ENCODE data around the gene AMIGO1.

Gene AMIGO1

DNA sequence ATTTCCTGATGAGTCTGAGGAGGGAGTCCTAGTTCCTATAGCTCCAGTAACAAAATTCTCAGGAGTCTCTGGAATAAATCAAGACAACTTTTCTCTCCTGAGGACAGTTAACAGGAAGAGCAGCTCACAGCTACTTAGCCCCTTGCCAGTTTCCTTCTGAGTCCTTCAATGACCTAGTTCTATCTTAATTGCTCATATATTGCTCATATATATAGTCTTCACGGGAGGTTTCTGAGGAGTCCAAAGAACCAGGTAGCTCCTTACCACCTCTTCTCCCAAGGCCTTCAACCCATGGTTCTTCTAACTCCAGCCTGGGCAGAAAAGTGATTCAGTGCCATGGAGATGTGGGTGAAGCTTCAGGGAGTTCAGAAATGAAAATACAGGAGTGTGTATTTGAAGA, 4.6 kb downstream of the AMIGO1 start:
- DNase-seq (ENCODE audit: low spot score), result no peak

DNA sequence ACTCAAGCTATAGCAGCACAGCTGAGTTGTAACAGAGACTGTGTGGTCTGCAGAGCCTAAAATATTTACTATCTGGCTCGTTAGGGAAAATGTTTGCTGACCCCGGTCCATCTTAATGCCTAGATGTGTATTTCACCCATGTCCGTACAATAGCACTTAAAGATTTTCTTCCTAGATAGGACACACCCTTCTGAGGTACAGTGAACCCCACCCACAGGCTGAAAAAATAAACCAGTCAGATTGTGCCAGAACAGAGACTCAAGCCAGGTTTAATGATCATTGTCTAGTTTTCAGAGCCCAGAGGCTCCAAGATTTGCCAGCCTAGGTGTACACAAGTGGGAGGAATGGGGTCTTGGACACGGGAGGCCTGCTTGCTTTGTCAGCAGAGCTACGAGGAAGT, 5.6 kb downstream of the AMIGO1 start:
- DNase-seq (ENCODE audit: low spot score), result no peak

DNA sequence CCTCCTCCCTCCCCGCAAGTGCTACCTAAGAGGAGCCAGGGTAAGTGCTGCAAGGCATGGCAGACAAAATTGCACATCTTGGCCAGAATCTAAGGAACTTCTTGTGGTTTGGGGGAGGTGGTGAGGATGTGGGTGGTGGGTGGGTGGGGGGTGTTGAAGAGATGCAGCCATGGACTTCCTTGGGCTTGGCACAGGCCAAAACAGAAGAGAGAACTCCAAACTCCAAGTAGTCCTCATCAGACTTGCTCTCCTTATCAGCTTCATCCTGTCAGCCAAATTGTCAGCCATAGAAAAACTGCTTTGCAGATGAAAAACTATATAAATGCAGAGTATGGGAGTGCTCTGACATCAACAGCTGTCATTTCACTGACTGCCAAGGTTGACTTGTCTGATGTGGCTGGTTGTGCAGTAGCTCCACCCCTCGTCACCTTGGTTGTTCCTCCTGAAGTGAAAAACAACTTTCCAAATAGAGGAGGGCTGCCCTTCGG, 7.1 kb downstream of the AMIGO1 start:
- DNase-seq (ENCODE audit: low spot score), result no peak

DNA sequence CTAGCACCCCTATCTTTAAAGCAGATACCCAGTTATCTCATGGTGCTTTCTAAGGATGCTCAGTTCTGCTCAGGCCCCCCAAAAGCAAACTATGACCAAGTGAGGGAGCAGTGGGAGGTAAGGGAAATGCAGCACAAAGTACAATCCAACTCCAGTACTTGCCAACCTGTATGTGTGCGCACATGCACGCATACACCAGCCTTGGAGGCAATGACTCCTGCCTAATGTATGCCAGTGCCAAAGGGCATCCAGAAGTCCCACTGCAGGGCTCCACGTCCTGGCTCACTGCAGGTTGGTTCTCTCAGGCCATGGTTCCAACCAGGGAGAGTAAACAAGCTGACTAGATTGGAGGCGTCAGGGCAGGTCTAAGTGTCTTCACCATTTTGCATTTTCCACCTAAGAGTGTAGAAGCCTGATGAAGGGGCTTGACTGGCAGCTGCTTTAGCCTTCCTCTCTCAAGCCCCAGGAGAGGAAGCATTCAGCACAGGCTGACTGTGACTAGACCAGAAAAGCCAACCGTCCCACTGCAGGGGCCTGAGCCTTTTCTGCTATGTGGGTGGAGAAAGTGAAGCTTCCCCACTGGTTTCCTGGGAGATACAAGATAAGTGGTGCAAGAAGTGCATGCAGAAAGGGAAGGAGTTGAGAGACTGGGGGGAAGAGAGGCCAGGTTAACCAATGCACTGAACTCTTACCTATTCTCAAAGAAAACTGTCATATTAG, 7.7 kb downstream of the AMIGO1 start:
- DNase-seq (ENCODE audit: low spot score), result no peak

DNA sequence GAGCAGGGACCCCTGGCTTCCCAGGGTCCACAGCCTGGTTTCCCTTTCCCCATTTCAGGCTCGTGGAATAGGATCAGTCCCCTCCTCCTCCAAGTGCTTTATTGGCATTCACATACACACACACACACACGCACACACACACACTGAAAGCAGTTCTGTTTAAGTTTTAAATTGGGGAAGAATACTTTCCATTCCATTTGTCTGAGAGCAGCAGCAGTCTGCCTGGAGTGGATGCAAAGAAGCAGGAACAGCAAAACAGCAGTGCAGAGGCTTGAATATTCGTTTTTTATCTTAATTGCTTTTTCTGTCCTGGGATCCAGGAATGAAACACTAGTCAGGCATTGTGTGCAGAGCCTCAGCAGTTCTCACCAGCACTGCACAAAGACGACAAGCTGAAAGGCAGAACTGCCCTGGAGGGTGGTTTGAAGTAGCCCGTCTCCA, 8.6 kb downstream of the AMIGO1 start:
- no peak for DNase-seq (ENCODE audit: low spot score)

DNA sequence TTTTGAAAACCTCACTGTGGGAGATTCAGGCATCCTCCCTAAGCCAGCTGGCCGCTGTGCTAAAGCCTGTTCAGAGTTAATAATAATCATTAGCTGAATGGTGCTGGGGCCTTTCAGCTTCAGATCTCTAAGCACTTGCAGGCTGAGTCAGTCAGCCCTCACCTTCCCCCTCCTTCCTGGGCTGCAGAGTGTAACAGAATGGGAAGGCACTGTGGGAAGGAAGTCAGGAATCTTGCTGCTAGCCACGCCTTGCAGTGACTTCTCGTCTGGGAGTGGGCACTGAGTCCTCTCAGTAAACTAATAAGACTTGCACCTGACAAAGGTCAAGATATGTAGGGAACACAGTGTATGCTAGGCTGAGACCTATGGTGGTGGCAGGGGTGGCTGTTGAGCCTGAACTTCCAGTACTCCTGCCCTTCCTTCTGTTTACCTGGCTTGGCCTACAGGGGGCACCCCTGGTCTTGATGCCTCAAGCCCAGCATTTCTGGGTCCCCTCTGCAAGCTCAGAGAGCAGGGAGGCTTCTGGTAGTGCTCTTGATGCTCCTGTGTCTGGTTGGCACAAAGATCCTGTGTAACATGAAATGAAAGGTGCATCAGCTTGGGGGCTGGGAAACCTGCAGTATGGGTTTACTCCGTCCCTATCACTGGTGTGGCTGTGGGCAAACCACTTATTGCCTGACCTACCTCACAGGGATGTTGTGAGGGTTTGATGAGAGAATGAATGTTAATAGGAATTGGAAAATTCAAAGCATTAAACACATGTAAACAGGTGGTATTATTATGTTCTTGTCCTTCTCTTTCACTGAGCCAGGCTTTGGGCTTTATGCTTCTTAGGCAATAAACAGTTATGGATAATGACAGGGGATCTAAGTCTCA, 9.6 kb downstream of the AMIGO1 start:
- DNase-seq (ENCODE audit: low spot score), result peak; percentile 41

DNA sequence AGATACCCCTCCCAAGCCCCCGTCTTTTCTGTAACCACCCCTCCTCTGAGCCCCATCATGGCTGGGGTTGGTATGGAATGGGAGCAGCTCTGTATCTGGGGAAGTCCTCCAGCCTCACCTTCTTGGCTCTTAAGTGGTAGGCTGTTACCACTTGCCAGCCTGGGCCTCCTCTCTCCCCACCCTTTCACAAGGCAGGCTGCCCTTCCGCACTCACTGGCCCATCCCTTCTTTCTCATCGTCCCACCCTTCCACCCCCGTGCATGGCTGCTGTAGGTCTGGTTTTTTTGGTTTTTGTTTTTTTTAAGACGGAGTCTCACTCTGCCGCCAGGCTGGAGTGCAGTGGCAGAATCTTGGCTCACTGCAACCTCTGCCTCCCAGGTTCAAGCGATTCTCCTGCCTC, 10.4 kb downstream of the AMIGO1 start:
- DNase-seq (ENCODE audit: low spot score), result no peak

DNA sequence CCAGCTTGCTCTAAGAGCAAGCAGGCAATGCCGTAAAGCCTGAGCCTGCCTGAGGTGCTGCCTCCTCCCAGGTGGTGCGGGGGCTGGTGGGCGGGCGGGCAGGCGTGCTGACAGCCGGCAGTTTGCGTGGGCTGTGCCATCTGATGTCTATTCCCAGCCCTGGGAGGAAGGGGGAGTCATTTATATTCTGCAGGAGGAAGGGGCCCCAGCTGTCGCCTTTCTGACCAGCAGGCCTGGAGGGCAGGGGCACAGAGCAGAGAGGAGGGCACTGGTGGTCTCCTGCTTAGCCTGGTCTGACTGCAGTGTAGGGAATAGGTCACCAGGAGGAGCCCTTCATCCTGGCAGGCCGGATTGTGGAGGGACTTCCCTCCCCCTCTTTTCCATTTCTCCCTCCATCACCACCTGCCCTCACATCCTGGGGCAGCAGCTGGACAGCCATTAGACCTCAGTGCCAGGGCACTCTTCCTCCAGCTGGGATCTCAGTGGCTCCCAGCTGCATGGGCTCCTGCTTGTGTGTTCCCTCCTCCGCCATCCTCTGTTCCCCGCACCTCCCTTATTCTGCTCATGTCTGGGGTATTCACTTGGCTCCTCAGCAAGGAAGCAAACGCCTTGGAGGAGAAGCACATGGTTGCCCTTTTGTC, 11.2 kb downstream of the AMIGO1 start:
- DNase-seq (ENCODE audit: low spot score), result peak; percentile 80

DNA sequence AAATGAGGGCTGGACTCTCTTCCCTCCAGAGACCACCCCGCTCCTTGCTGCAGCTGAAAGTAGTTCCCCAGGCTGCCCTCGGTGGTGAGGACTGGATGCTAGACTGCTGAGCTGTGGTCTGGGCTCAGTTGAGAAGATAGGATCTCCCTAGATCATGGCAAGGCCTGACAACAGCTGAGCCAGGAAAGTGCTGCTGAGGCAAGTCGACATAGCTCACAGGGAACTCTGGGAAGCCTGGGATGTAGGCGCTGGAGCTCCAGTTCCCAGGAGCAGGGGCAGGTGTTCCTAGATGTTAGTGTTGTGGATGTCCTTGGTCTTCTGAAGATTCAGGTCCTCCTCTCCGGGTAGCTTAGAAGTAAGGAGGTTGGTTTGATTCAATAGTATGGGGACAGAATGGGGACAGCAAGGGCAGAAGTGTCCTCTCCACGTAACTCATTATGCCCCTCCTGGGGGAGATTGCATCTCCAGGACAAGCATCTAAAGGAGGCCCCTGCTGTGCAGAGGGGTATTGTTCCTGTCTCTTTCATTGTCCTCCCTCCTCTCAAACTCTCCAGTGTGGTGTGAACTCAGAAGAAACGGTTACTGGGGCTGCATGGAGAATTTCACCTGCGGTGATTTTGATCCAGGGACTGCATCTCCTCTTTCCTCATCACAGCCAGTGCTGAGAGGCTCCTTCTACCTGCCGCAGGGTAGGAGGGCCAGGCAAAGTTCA, 11.9 kb downstream of the AMIGO1 start:
- DNase-seq (ENCODE audit: low spot score), result no peak

DNA sequence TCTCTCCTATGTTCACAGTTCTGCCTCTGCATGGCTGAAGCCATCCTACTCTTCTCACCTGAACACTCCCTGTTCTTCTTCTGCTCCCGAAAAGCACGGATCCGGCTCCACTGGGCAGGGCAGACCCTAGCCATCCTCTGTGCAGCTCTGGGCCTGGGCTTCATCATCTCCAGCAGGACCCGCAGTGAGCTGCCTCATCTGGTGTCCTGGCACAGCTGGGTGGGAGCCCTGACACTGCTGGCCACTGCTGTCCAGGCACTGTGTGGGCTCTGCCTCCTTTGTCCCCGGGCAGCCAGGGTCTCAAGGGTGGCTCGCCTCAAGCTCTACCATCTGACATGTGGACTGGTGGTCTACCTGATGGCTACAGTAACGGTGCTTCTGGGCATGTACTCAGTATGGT, 13.8 kb downstream of the AMIGO1 start:
- no peak for DNase-seq (ENCODE audit: low spot score)

DNA sequence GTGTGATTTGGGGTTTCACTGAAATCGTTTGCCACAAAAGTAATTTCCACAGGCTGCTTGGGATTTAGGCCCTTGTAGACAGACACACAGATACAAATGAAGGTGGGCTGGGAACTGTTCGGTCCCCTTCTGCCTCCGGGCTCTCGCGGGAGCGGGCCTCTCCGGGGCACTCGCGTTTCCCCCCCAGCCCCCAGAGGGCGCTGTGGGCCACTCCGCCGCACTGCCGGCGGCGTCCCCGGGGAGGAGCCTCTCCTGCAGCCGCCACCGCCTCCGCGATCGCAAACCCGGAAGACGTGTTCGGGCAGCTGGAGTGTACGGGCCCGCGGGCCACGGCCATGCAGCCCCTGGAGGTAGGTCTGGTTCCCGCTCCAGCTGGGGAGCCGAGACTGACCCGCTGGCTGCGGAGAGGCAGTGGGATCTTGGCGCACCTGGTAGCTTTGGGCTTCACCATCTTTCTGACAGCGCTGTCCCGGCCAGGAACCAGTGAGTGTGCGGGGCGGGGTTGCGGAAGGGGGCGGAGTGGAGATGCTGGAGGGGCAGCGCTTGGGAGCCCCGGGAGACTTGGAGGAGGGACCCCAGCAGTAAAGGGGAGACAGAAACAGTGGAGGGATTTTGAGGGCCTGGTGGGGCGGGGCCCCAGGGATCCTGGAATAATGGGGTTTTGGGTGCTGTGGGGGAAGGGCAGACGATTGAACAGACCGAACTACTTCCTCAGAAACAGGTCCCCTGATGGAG, 15.6 kb downstream of the AMIGO1 start, which contains the start of gene CYB561D1:
TSS of gene CYB561D1 (plus strand) at position 290 of the 735 bp plus-strand sequence. CDS start at position 336, 46 bp downstream.
- DNase-seq (ENCODE audit: low spot score), result peak; percentile 87

DNA sequence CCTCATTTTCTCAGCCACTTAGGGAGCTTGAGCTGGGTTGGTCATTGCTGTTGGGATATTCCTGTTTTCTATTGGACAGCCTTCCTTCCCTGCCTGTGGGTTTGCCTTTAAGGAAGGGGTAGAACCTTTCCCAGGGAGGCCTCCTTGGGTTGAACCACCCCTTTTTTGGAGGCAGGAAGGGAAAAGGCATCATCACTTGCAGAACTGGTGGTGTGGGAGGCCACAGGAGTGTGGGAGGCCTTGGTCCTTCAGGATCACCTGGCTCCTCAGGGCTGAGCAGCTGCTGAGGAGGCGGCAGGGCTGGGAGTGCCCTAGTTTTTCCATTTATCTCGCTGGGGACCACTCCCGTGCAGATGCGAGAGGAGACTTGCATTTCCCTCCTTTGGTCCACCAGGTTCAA, 16.3 kb downstream of the AMIGO1 start:
- no peak for DNase-seq (ENCODE audit: low spot score)

DNA sequence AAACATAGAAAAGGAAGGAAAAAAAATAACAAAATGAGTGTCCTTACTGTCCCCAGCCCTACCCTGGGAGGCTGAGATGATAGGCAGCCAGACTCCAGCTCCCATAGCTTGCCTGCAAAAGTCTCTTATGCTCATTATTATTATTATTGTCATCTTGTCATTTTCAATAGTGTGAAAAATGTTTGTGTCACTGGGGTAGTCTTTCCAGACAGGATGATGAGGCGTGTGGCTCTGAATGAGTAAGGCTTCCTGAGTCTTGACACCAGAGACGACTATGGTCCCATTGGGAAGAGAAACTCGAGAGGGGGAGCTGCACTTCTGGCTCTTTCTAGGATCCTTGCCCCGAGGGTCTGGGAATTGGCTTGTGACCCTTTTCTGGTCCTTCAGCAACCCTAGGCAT, 16.7 kb downstream of the AMIGO1 start:
- DNase-seq (ENCODE audit: low spot score), result no peak

DNA sequence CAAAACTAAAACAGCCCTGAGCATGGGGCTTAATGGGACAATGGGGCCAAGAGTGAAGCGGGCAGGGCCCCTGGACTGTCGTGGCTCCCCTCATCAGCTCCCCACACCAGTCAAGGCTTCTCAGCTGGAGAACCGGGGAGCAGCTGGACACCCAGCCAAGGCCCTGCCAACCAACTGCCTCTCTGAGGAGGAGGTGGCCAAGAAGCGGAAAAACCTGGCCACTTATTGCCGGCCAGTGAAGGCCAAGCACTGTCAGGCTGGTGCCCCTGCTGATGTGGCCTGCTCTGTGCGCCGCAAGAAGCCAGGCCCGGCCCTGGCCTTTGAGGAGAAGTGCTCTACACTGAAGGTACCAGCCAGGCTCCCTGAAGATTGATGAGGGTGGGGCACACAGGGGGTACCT, 18.2 kb downstream of the AMIGO1 start:
- no peak for DNase-seq (ENCODE audit: low spot score)

DNA sequence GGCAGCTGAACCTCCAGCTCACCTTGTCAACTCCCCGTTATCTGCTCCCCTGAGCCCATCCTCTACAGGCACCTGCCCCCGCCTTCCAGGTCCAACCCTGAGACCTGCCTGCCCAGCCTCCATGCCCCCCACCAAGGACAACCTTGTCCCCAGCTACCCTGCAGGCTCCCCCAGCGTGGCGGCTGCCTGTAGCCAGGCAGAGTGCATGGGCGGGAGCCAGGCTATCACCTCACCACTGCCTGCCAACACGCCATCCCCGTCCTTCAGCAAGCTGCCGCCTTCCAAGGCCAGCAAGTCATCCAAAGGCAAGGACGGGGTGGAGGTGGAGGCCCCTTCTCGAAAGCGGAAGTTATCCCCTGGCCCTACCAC, 18.6 kb downstream of the AMIGO1 start:
- no peak for DNase-seq (ENCODE audit: low spot score)

DNA sequence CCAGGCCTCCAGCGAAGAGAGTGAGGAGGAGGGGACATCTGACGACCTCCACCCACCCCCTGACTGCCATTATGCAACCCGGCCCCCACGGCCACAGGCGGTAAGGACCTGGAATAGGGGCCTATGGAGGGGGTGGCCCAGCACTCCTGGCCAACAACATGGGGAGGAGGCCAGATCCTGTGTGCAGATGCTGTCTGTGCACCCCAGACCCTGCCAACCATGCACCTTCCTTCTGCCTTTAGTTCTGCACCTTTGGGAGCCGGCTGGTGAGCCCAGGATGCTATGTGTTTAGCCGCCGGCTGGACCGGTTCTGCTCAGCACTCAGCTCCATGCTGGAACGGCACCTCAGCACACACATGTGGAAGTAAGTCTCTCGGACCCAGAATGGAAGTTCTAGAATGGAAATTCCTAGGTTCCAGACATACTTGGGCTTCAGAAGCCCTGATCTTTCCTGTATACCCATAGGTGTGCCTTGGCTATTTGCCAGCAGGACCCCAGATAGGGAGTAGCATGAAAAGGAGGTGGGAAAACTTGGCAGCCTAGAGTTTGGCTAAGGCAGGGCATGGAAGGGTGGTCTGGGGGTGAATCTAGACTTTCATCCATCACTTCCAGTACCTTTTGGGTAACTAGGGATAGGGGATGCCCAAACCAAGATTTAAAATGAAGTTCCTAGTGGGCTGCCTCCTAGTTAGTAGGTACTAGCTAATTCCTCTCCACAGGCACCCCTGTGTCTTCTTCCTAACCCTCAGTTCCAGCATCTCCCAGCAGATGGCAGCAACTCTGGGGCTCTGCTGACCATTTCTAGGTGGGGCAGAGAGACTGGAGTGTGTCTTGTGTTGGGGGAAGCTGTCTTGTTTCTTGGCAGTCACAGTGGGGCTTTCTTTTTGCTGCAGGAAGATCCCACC, 19.2 kb downstream of the AMIGO1 start:
- peak; percentile 57 for DNase-seq (ENCODE audit: low spot score)

DNA sequence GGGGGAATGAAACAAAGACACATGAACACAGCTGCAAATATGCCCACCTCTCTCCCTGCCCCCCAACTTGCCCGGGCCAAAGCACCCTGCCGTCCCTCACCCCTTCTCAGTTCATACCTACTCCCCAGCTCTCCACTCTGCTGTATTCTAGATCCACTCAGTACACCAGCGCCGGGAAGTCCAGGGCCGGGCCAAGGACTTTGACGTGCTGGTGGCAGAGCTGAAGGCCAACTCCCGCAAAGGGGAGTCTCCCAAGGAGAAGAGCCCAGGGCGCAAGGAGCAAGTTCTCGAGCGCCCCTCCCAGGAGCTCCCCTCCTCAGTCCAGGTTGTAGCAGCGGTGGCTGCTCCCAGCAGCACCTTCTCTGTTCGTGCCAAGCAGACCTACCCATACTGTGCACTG, 20.8 kb downstream of the AMIGO1 start:
- no peak for DNase-seq (ENCODE audit: low spot score)

DNA sequence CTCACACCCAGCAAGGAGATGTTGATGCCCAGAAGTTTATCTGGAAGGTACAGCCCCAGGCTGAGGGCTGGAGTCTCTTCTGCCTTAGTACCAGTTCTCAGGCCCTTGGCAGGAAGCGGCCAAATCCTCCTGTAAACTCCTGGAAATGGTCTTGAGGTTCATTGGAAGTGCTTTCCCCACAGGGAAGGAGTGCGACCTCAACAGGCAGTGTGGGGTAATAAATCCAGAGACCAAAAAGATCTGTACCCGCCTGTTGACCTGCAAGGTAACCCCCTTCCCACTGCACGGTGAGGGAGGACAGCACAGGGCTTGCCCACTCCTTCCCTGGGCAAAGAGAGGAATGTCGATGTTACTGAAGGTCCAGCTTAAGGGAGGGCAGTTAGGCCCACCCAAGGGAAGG, 21.3 kb downstream of the AMIGO1 start:
- DNase-seq (ENCODE audit: low spot score), result no peak

DNA sequence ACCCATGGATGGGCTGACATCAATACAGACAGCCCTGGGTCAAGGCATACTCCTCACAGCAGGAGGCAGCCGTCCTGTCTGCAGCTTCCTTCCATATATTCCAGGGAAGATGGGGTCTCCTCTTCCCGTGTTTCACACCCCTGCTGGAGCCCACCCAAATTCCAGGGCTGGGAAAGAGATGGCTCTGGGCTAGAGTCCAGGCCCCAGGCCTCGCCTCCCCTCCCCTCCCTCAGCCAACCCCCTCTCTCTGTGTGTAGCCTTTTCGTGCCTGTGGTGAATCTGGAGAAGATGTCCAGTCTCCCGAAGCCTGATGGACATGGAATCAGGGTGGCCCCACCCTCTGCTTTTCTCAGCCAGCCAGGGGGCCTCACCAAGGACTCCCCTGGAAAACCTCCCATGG, 22.3 kb downstream of the AMIGO1 start:
- no peak for DNase-seq (ENCODE audit: low spot score)

DNA sequence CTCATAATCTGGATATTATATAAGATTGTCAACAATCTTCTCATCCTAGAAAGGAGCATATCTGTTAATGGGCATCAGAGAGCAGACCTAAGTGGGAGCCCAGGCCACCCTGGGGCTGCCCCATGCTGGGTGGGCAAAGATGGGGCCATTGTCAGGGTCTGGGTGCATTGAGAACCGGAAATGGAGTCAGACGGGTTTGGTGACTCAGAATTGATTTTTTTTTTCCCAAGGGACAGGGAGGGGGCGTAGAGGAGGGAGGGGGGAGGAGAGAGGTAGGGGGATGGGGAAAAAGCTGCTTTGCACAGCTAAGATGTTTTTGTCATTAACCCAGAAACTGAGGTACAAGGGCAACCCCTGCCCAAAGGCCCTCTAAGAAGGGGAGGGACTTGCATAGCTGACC, 24.5 kb downstream of the AMIGO1 start:
- DNase-seq (ENCODE audit: low spot score), result peak; percentile 24
